ENCODE results near the gene VSTM2L.

DNA sequence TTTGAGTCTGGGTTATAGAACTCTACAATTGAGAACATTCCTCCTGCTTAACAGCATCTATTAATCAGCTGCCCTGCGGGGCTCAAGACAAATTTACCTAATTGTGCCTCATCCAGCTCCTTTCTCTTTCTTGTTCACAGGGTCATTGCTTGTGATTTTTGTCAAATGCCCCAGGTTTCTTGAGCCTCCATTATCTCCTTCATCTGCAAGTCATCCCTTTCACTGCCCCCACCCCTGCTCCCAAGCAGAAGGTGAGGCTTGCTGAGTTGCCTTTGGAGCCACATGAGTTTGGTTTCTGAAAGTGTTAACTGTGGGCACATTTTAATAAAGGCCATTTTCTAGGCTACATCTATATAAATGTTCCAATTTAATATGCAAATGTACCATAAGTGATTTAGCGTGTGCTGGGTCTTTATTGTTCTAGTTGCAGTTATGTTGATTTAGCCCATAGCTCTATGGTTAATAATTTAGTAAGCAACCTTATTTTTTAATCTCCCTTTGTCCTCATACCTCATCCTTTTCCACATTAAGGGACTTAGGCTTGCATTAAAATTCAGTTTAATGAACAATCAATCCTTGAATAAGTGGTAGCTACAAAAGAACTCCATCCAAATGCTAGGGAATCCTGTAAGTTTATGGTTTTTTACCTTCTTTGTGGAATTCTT, 56.1 kb downstream of the VSTM2L start:
- TF ChIP-seq EZH2phosphoT487 (IDR thresholded peaks at IDR 0.05; ENCODE audit: borderline replicate concordance, low read depth), result no peak
- TF ChIP-seq CTCF (IDR thresholded peaks at IDR 0.05), result no peak
- TF ChIP-seq POLR2AphosphoS5 (IDR thresholded peaks at IDR 0.05; ENCODE audit: low read depth, low read length), result no peak
- TF ChIP-seq, protein P1, sequence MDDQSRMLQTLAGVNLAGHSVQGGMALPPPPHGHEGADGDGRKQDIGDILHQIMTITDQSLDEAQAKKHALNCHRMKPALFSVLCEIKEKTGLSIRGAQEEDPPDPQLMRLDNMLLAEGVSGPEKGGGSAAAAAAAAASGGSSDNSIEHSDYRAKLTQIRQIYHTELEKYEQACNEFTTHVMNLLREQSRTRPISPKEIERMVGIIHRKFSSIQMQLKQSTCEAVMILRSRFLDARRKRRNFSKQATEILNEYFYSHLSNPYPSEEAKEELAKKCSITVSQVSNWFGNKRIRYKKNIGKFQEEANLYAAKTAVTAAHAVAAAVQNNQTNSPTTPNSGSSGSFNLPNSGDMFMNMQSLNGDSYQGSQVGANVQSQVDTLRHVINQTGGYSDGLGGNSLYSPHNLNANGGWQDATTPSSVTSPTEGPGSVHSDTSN (IDR thresholded peaks at IDR 0.05), result no peak
- no peak for TF ChIP-seq JUND (IDR thresholded peaks at IDR 0.05)
- TF ChIP-seq RFX5 (IDR thresholded peaks at IDR 0.05; ENCODE audit: low read length), result no peak
- no peak for TF ChIP-seq EP300 (IDR thresholded peaks at IDR 0.05; ENCODE audit: borderline replicate concordance in 1 of 2, low read depth in 1 of 2, low read length in 1 of 2)

Data from SK-N-SH (cell line).